ENCODE measurements around the gene GEMIN7. TPM values are rescaled to one million over a fixed set of nuclear protein-coding genes. Genes with fewer than 3 reads are reported as not detected.

GEMIN7 gene
- total and polyA plus RNA-seq, 12 donors: 10.7 to 38.2 (median 14.8) TPM

GRCh38 chr19:45126654-45127053, 47.6 kb downstream of the GEMIN7 start:
- 90% methylated on average over 7 of the region's 7 CpGs for WGBS, 2 donors
- no peaks in the 10 kb centered on the region for H3K9me3 ChIP-seq
- intact Hi-C loops (cut with DNase I): no loop called here

GRCh38 chr19:45128146-45128545, 49.1 kb downstream of the GEMIN7 start:
- H3K9me3 ChIP-seq: no peaks in the 10 kb centered on the region
- 95 to 96% methylated on average over 5 of the region's 5 CpGs for WGBS, 2 donors
- intact Hi-C loops (cut with DNase I): no loop called here
- peaks cover 0 to 7% (median 0%) of the 10 kb centered on the region in 9 donors for H3K4me1 ChIP-seq
- ATAC-seq (no peak), DNase-seq (no peak)
- TF ChIP-seq CTCF (IDR thresholded peaks at IDR 0.05): no peak
- H3K27ac ChIP-seq: no peak overlapping the region
- no peaks in the 10 kb centered on the region for H3K27me3 ChIP-seq
- H3K4me3 ChIP-seq: no peak overlapping the region
- H3K36me3 ChIP-seq: peaks cover 0 to 6% (median 0%) of the 10 kb centered on the region in 9 donors

More at GRCh38 chr19:45126654-45127053, 47.6 kb downstream of the GEMIN7 start:
- H3K4me1 ChIP-seq: peaks cover 0 to 7% (median 0%) of the 10 kb centered on the region in 9 donors
- peaks cover 0 to 6% (median 0%) of the 10 kb centered on the region in 9 donors for H3K36me3 ChIP-seq
- DNase-seq: no peak
- no peaks in the 10 kb centered on the region for H3K27me3 ChIP-seq
- TF ChIP-seq CTCF (IDR thresholded peaks at IDR 0.05): no peak
- H3K4me3 ChIP-seq: no peak overlapping the region
- no peak for ATAC-seq
- no peak overlapping the region for H3K27ac ChIP-seq

GRCh38 chr19:45128806-45129205, 49.7 kb downstream of the GEMIN7 start:
- no peak for DNase-seq
- H3K9me3 ChIP-seq: no peaks in the 10 kb centered on the region
- intact Hi-C loops (cut with DNase I): no loop called here
- WGBS, 2 donors: 91 to 94% methylated on average over 5 of the region's 5 CpGs
- no peaks in the 10 kb centered on the region for H3K27me3 ChIP-seq
- H3K27ac ChIP-seq: no peak overlapping the region
- no peak overlapping the region for H3K4me3 ChIP-seq
- ATAC-seq: no peak
- H3K4me1 ChIP-seq: peaks cover 0 to 7% (median 0%) of the 10 kb centered on the region in 9 donors
- no peak for TF ChIP-seq CTCF (IDR thresholded peaks at IDR 0.05)
- peaks cover 0 to 6% (median 0%) of the 10 kb centered on the region in 9 donors for H3K36me3 ChIP-seq

GRCh38 chr19:45130236-45130635, 51.2 kb downstream of the GEMIN7 start:
- 87 to 91% methylated on average over 13 of the region's 13 CpGs for WGBS, 2 donors
- Histone ChIP-seq H3K27me3 (no peaks in the 10 kb centered on the region), H3K4me3 (no peak overlapping the region), H3K36me3 (peaks cover 0 to 14% (median 0%) of the 10 kb centered on the region in 9 donors), H3K4me1 (peaks cover 0 to 7% (median 0%) of the 10 kb centered on the region in 9 donors), H3K27ac (no peak overlapping the region), H3K9me3 (no peaks in the 10 kb centered on the region)
- DNase-seq (no peak), ATAC-seq (no peak)
- TF ChIP-seq CTCF (IDR thresholded peaks at IDR 0.05): no peak
- intact Hi-C loops (cut with DNase I): no loop called here

Measured in heart right ventricle (tissue), 16 donors.